Inflammatory macrophage treated with lipopolysaccharide for 1 hour (primary cell): ENCODE results near the gene SHISAL2A.

Source experiments
- DNase-seq, 2 donors: peaks; one replicate each; pipeline ENCODE4 v3.0.0-alpha.2; 2020 to 2022

Gene SHISAL2A

GRCh38 chr1:52662645-52663313 is 29.8 kb downstream of the SHISAL2A start:
- DNase-seq, result no peak

GRCh38 chr1:52663716-52664115 is 30.7 kb downstream of the SHISAL2A start:
- DNase-seq, result no peak

GRCh38 chr1:52665006-52665941 is 32.3 kb downstream of the SHISAL2A start:
- DNase-seq, result no peak

- DNase-seq, result no peak
Measured at GRCh38 chr1:52667290-52667689, 34.3 kb downstream of the SHISAL2A start.

GRCh38 chr1:52667984-52668383 is 35.0 kb downstream of the SHISAL2A start:
- no peak for DNase-seq

- no peak for DNase-seq
Measured at GRCh38 chr1:52668711-52669110, 35.7 kb downstream of the SHISAL2A start.

- DNase-seq, result no peak
Measured at GRCh38 chr1:52669696-52670095, 36.7 kb downstream of the SHISAL2A start.

- DNase-seq, result no peak
Measured at GRCh38 chr1:52670604-52671003, 37.6 kb downstream of the SHISAL2A start.

- no peak for DNase-seq
Measured at GRCh38 chr1:52672946-52673345, 40.0 kb downstream of the SHISAL2A start.

- no peak for DNase-seq
Measured at GRCh38 chr1:52673513-52673912, 40.5 kb downstream of the SHISAL2A start.

- no peak for DNase-seq
Measured at GRCh38 chr1:52674497-52675384, 41.8 kb downstream of the SHISAL2A start.

- peak; percentile 28 to 30 for DNase-seq
Measured at GRCh38 chr1:52676249-52676903, 43.4 kb downstream of the SHISAL2A start.

- no peak for DNase-seq
Measured at GRCh38 chr1:52677076-52677806, 44.3 kb downstream of the SHISAL2A start.

GRCh38 chr1:52679048-52679447 is 46.1 kb downstream of the SHISAL2A start:
- no peak for DNase-seq

GRCh38 chr1:52679498-52679897 is 46.5 kb downstream of the SHISAL2A start:
- DNase-seq, result no peak

- DNase-seq, result no peak
Measured at GRCh38 chr1:52680353-52680752, 47.4 kb downstream of the SHISAL2A start.

- DNase-seq, result no peak
Measured at GRCh38 chr1:52681136-52681535, 48.2 kb downstream of the SHISAL2A start.

GRCh38 chr1:52683367-52683940 is 50.5 kb downstream of the SHISAL2A start:
- DNase-seq, result no peak

- DNase-seq, result no peak
Measured at GRCh38 chr1:52684545-52684944, 51.6 kb downstream of the SHISAL2A start.

GRCh38 chr1:52686261-52686751 is 53.3 kb downstream of the SHISAL2A start:
- peak; percentile 41 to 80 for DNase-seq

- DNase-seq, result no peak
Measured at GRCh38 chr1:52686830-52687229, 53.9 kb downstream of the SHISAL2A start.
